Inflammatory macrophage treated with lipopolysaccharide for 4 hours (primary cell): ENCODE measurements around the gene SLC5A1.
"Not testable (repeated sequence)": the region's sequence is repeated elsewhere in the genome, so short reads cannot be mapped to it uniquely, and the experiment has no call there.

Experiments used
- DNase-seq: peaks from one replicate; pipeline ENCODE4 v3.0.0-alpha.2; 2020

The SLC5A1 gene

GRCh38 chr22:32097881-32098499 is 54.9 kb downstream of the SLC5A1 start:
- DNase-seq: no peak

DNA sequence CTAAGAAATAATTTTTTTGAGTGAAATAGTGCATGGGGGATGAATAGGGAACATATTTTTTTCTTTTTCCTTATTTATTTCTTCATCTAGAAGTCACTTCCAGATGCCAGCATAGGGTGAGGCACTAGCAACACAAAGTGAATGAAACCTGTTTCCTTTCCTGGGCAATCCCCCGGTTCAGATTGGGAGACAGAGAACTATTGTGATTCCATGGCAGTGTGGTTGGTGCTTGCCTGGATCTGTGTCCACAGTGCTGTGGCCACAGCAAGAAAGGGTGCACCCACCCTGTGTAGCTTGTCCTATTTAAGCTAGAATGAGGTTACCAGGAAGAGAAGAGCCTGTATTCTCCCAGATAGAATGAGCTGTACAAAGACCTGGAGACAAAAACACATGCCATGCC is 57.6 kb downstream of the SLC5A1 start:
- DNase-seq: no peak

DNA sequence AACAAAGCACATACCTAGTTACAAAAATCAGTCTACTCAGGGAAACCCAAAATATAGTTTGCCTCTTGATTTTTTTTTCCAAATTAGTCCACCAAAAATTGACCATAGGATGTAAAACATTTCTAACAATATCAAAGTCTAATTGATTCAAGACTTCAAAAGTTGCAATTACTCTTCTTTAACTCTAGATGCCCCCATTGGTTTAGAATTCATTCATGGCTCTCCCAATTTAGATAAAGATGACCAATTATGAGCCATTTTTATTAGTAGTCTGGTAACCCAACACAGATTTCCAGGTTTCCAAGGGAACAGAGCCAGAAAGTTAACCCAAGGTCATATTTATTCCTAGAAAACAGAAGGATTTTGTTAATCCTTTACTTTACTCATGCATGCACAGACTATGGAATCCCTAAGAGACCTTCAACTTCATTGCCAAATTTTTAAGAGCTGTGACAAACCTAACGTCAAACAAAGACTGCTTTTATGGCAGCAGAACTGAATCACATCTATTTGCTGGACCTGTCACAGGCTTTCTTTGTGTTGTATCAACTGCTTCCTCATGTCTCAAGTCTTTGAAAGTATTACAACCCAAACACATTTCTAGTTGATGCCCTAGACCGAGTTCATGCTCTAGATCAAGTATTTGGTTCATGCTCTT is 60.7 kb downstream of the SLC5A1 start:
- peak; percentile 16 for DNase-seq

GRCh38 chr22:32106930-32107329 is 63.9 kb downstream of the SLC5A1 start:
- no peak for DNase-seq

DNA sequence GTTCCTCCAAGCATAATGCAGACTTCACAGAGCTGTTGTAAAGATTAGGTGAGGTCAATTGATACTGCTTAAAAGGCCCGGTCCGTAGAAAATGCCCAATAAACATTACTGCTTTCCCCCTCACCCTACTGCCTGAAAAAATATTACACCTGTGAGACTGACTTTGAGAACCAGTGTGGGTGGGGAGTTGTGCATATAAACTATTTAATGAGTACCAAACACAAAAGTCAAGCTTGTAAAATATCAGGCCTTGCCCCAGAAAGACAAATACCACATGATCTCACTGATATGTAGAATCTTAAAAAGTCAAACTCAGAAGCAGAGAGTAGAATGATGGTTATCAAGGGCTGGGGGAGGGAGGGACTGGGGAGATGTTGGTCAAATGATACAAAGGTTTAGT is 69.3 kb downstream of the SLC5A1 start:
- no peak for DNase-seq

GRCh38 chr22:32119568-32120235 is 76.6 kb downstream of the SLC5A1 start:
- DNase-seq: no peak

- no peak for DNase-seq
Measured at GRCh38 chr22:32120603-32121002, 77.5 kb downstream of the SLC5A1 start.

DNA sequence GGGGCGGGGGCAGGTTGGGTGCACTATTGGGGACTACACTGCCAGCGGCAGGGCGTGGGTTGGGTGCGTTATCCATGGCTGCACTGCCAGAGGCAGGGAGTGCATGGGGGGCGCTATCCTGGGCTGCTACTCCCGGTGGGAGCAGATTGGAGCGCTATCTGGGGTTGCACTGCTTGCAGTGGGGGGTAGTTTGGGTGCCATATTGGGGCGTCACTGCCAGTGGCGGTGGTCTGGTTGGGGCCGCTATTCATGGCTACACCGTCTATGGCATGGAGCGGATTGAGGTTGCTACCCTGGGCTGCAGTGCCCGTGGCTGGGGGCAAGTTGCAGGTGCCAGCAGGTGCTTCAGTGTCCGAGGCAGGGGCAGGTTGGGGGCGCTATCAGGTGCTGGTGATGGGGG is 79.8 kb downstream of the SLC5A1 start:
- no peak for DNase-seq

GRCh38 chr22:32123657-32124056 is 80.6 kb downstream of the SLC5A1 start:
- no peak for DNase-seq

DNA sequence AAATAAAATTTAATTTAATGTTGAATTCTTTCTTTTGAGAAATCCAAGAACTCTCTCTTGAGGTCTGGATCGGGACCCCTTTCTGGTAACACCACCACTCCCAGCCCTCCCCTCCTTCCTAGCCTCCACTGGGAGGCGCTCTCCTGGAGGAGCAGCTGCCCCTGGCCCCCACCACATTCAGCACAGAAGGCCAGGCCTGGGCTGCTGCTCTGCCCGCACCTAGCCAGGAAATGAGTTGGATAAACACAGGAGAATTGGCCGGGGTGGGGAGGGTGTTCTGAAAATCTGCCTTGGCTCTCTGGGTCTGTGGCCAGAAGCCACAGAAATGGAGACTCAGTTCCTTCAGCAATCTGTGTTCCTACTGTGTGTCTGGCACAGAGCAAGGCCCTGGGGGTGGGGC is 84.8 kb downstream of the SLC5A1 start:
- no peak for DNase-seq

- DNase-seq: no peak
Measured at GRCh38 chr22:32130464-32130863, 87.4 kb downstream of the SLC5A1 start.

DNA sequence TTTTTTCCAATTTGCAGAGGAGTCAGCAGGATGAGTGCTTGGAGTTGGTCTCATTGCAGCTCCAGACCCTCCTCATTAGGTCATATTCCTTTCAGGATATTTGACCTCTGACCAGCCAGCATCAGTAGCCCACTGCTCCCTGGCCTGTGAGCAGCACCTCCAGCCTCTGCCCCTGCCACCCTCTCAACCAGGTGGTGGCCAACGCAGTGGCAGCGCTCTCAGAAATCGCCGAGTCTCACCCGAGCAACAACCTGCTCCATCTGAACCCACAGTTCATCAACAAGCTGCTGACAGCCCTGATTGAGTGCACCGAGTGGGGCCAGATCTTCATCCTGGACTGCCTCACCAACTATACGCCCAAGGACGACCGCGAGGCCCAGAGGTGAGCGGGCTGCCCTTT is 89.1 kb downstream of the SLC5A1 start:
- no peak for DNase-seq

- DNase-seq: no peak
Measured at GRCh38 chr22:32132783-32133182, 89.7 kb downstream of the SLC5A1 start.

GRCh38 chr22:32134796-32135195 is 91.7 kb downstream of the SLC5A1 start:
- DNase-seq: not testable (repeated sequence)

DNA sequence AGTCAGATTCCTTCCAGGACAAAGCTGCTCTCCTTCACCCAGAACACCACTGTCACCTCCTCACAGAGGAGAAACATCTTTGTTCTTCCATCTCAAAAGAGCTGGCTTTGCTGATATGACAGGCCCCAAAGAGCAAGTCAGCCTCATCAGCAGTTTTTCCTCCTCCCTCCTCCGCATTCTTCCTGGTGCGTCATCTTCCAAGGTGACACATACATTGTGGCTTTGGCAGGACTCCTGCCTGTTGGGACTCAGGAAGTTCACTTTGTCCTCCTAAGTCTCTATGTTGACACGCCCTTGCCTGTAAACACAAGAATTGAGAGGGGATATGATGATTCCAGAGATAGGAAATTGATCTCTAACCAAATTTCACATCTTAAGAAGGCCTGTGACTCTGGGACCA is 92.9 kb downstream of the SLC5A1 start:
- DNase-seq: peak; percentile 48

- DNase-seq: not testable (repeated sequence)
Measured at GRCh38 chr22:32136881-32137280, 93.8 kb downstream of the SLC5A1 start.

DNA sequence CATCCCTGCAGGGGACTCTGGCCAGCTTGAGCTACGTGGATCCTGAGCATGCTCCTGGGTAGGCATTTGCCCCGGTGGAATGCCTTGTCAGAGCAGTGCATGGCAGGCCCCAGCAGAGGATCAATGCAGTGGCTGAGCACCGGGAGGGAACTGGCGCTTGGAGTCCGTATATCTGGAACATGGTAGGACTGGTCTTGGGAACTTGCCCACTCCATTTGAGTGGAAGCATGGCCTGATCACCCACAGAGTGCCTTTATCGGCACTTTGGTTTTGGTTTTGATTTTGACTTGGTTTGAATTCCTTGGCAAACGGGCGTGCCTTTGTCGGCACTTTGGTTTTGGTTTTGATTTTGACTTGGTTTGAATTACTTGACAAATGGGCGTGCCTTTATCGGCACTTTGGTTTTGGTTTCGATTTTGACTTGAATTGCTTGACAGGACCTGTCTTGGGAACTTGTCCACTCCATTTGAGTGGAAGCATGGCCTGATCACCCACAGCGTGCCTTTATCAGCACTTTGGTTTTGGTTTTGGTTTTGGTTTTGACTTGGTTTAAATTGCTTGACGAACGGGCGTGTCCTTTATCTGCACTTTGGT is 94.8 kb downstream of the SLC5A1 start:
- peak; percentile 99 for DNase-seq

- DNase-seq: peak; percentile 56
Measured at GRCh38 chr22:32138576-32138975, 95.5 kb downstream of the SLC5A1 start.

DNA sequence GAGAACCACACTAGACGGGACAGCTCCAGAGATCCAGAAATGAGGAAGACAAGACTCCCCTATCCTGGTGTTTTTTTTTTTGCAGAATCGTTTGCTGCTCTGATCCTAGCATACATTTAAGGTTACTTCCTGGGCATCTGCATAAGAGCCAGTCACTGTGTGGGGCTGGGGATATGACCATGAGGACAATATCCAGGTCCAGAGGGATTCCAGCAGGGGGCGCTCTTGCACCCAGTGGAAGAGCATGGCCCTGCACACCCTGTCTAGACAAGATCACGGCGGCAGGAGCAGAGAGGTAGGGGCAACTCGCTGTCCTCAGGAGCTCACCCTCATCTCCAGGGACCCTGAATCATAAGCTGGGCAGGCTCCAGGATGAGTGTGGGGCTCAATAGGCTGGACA is 97.6 kb downstream of the SLC5A1 start:
- not testable (repeated sequence) for DNase-seq

- no peak for DNase-seq
Measured at GRCh38 chr22:32142600-32142999, 99.5 kb downstream of the SLC5A1 start.

DNA sequence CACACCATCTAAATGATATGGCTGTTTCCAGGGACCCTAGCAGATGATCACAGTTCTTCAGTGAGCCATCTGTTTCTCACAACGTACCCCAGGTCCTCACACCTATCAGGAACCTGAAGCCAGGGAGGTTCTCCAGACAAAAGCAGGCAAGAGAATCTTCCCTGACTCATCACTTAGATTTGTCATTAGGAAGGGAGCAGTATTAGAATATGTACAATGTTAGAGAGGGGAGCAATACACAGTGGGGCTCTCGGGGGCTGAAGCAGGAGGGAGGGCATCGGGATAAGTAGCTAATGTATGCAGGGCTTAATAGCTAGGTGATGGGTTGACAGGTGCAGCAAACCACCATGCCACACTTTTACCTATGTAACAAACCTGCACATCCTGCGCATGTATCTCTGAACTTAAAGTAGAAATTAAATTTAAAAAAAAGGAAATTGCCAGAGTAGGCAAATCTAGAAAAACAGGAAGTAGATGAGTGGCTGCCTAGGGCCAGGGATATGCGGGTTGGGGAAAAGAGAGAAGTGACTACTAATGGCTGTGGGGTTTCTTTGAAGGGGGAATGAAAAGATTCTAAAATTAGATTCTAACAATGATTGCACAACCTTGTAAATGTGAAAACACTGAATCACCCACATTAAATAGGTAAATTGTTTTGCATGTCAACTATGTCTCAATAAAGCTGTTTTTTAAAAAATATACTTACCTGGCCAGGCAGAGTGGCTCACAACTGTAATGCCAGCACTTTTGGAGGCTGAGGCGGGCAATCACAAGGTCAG is 101.6 kb downstream of the SLC5A1 start:
- DNase-seq: peak; percentile 91

DNA sequence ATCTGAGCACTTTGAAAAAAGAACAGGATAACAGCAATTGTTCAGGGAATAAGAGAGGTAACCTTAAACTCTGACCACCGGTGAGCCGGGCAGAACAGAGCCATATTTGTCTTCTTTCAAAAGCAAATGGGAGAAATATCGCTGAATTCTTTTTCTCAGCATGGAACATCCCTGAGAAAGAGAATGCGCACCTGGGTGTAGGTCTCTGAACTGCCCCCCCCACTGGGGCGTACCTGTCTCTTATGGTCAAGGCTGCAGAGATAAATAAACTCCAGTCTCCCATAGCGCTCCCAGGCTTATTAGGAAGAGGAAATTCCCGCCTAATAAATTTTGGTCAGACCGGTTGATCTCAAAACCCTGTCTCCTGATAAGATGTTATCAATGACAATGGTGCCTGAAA is 104.1 kb downstream of the SLC5A1 start:
- DNase-seq: not testable (repeated sequence)

- peak; percentile 23 for DNase-seq
Measured at GRCh38 chr22:32148372-32148771, 105.3 kb downstream of the SLC5A1 start.
